ENCODE data around the gene MALT1. TPM values are rescaled to one million over a fixed set of nuclear protein-coding genes. Genes with fewer than 3 reads are reported as not detected.

MALT1 gene
- total and polyA plus RNA-seq, 8 donors, result 3.2 to 12.9 (median 7.1) TPM

GRCh38 chr18:58721566-58722239, 50.4 kb downstream of the MALT1 start:
- whole genome bisulfite sequencing, 2 donors, result 95 to 98% methylated on average over 9 of the region's 9 CpGs
- DNase-seq (no peak), FAIRE-seq (no peak), ATAC-seq (no peak)
- intact Hi-C loops (cut with DNase I), result no loop called here
- Histone ChIP-seq H3K4me1 (no peaks in the 10 kb centered on the region), H3K36me3 (no peaks in the 10 kb centered on the region), H3K9me3 (no peaks in the 10 kb centered on the region), H3K27me3 (no peaks in the 10 kb centered on the region), H3K27ac (no peak overlapping the region), H3K4me3 (no peak overlapping the region)
- no peak for TF ChIP-seq CTCF (IDR thresholded peaks at IDR 0.05)

- Histone ChIP-seq H3K27ac (no peak overlapping the region), H3K36me3 (no peaks in the 10 kb centered on the region), H3K9me3 (no peaks in the 10 kb centered on the region), H3K4me1 (no peaks in the 10 kb centered on the region), H3K27me3 (no peaks in the 10 kb centered on the region), H3K4me3 (no peak overlapping the region)
- DNase-seq (no peak), FAIRE-seq (no peak), ATAC-seq (no peak)
- intact Hi-C loops (cut with DNase I), result no loop called here
- 79 to 81% methylated on average over 3 of the region's 3 CpGs for WGBS, 2 donors
- TF ChIP-seq CTCF (IDR thresholded peaks at IDR 0.05), result no peak
Measured at GRCh38 chr18:58723810-58724602, 52.7 kb downstream of the MALT1 start.

GRCh38 chr18:58726671-58727070, 55.4 kb downstream of the MALT1 start:
- DNase-seq (no peak), FAIRE-seq (no peak), ATAC-seq (no peak)
- no peaks in the 10 kb centered on the region for H3K36me3 ChIP-seq
- intact Hi-C loops (cut with DNase I), result no loop called here
- TF ChIP-seq CTCF (IDR thresholded peaks at IDR 0.05), result no peak
- H3K9me3 ChIP-seq, result no peaks in the 10 kb centered on the region
- H3K4me1 ChIP-seq, result no peaks in the 10 kb centered on the region
- WGBS, 2 donors, result 96 to 99% methylated on average over 6 of the region's 6 CpGs
- H3K27ac ChIP-seq, result no peak overlapping the region
- no peak overlapping the region for H3K4me3 ChIP-seq
- no peaks in the 10 kb centered on the region for H3K27me3 ChIP-seq

GRCh38 chr18:58727776-58728500, 56.7 kb downstream of the MALT1 start:
- intact Hi-C loops (cut with DNase I), result no loop called here
- TF ChIP-seq CTCF (IDR thresholded peaks at IDR 0.05), result no peak
- Histone ChIP-seq H3K4me3 (no peak overlapping the region), H3K27ac (no peak overlapping the region), H3K36me3 (no peaks in the 10 kb centered on the region), H3K9me3 (no peaks in the 10 kb centered on the region), H3K27me3 (no peaks in the 10 kb centered on the region), H3K4me1 (no peaks in the 10 kb centered on the region)
- ATAC-seq (no peak), DNase-seq (no peak), FAIRE-seq (no peak)
- WGBS, 2 donors, result 90 to 91% methylated on average over 6 of the region's 6 CpGs
